ENCODE results near the gene NCBP1.

Gene NCBP1

DNA sequence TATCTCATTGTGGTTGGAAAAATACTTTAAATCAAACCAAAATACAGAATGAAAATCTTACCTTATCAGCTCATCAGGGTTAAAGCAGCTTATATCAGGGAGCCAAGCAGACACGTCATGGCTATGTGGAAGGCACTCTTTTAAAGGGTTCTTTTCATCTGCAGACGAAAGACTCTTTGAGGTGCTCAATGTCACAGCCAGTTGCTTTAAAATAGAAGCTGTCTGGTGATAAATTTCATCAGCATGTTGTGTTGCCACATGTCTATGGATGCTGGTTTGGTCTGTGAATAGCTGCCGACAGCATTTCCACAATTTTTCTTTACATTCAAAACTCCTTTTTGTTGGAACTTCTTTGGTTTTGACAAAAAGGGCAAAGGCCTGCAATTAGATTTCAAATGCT, 8.0 kb upstream of the NCBP1 start:
- DNase-seq, result no peak

DNA sequence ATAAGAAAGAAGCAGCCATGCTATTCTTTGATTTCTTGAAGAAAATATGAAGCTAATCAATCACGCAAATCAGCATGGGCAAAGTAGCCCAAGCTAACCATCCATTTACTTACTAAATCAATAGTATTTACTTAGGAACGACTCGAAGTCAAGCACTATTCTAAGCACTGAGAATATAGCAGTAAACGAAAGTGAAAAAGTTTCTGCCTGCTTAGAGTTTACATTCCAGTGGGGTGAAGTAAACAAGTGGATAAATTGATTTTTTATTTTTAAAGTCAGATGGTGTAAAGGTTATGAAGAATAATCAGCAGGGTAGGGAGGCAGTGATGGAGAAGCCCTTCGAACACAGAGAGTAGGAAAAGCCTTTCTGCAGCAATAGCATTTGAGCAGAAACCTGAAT, 6.0 kb upstream of the NCBP1 start:
- no peak for DNase-seq

DNA sequence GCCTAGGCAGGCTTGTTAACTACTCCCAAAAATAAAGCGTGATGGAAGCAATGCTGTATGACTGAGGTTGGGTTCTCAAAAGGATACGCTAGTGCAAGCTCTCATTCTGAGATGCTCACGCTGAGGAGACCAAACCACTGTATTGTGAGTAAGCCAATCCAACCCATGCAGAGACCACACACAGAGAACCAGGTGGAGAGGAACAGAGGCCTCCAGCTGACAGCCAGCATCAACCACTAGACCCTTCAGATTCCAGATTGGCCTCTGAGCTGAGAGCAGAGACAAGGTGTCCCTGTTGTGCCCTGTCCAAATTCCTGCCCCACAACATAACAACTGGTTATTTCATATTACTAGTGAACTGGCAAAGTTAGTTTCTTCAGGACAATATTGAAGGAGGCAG, 5.0 kb upstream of the NCBP1 start:
- no peak for DNase-seq

DNA sequence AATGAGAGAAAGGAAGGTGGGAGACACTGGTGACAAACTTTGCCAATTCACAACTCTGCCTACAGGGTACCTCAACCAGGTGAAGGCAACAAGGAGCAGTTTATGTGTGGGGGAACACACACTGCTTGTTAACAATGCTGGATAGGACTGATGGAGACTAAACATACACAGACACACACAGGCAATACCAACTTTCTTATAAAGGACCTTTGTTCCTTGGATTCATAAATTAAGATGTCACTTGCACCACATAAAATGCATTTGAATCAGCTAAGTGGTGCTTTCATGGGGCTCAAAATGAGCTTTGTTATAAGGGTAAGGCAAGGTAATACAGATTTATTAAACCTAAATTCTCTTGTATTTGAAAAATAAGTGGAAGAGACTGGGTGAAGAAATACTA, 4.5 kb upstream of the NCBP1 start:
- no peak for DNase-seq

DNA sequence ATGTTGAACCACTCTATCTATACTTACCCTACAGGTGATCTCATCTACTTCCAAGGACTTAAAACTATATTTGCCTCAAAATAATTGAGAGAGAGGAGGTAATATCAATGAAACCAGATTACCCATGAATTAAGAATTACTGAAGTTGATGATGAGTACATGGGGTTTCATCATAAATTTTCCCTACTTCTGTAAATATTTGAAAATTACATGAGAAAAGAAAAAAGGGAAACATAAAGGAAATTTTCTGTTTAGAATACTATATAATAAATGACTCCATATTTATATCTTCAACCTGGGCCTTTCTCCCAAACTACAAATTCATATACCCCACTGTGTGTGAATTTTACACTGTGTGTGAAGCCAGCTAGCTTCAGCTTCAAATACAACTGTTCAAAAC, 3.0 kb upstream of the NCBP1 start:
- no peak for DNase-seq

DNA sequence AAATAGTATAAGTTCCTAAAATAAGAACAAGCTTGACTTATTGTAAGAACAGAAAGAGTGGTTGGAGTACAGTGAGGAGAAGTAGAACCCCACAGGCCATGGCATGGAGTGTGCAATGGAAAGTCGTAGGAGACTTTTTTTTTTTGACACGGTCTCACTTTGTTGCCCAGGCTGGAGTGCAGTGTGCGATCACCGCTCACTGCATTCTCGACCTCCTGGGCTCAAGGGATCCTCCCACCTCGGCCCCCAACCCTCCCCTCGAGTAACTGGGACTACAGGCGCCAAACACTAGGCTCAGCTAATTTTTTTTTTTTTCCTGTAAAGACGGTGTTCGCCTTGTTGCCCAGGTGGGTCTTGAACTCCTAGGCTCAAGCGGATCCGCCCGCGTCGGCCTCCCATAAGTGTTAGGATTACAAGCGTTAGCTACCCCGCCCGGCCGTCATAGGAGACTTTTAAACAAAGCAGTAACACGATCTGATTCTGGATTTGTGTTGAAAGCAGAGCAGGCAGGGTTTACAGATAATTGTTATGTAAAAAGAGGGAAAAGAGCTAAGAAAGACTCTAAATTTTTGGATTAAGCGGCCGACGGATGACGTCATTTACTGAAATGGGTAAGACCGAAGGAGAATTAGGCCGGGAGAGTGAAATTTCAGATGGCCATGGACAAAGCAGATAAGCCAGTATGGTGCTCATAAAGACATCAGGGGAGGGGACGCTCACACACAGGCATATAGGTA, 1.2 kb upstream of the NCBP1 start:
- DNase-seq, result no peak

DNA sequence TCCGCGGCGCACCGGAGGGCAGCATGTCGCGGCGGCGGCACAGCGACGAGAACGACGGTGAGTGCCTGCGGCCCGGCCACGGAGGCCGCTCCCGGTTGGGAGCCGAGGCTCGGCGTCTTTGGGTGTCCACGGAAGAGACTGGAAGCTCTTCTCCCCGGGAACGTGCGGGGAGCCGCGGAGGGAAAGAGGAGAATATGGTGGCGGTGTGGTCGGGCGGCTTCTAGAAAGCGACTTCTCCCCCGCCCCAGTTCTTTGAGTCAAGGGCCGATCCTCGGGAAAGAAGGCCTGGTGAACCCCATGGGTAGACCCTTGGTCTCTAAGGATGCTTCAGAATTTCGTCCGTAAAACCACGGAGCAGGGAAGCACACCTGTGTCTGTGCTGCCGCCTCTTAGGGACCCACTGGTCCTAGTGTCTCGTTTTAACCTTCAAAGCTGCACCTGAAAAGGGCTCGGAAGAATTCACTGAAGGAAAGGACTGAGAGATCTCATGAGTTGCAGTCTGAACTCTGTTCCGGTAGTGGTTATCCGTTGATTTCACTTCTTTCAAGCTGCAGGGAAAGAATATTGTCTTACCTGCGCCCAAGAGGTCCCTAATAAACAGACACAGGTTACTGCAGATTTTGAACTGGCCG, 354 bp downstream of the NCBP1 start:
- DNase-seq, result no peak

DNA sequence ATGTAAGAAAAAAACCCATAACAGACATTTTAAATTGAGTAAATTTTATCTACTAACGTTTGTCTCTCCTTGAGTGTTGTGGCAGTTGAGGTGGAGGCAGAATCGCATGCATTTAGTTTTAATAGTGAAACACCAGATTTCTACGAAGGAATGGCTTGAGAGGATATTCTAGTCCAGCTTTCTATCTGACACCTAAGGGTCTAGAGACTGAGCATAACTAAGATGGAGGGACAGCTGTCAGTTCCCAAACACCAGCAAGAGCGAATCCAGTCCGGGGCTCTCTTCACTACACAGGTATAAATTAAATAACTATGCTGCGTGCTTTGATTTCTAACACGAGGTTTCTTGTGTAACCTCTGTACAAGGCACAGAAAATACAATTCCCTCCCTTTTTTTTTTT, 1.4 kb downstream of the NCBP1 start:
- DNase-seq, result no peak

DNA sequence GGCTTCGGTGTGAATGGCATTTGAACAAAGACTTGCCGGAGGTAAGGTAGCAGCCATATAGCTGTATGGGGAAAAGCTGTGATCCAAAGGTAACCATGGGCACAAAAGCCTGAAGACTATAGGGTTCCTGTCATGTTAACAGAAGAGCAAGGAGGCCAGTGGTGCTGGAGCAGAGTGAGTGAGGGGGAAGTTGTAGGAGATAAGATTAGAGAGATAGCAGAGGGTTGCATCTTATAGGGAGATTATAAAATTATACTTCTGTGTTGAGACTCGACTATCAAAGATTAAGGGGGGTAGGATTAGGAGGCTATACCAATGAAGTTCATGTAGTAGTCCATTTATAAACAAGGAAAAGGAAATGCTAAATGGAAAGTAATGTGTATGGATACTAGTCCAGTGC, 3.3 kb downstream of the NCBP1 start:
- DNase-seq, result no peak

DNA sequence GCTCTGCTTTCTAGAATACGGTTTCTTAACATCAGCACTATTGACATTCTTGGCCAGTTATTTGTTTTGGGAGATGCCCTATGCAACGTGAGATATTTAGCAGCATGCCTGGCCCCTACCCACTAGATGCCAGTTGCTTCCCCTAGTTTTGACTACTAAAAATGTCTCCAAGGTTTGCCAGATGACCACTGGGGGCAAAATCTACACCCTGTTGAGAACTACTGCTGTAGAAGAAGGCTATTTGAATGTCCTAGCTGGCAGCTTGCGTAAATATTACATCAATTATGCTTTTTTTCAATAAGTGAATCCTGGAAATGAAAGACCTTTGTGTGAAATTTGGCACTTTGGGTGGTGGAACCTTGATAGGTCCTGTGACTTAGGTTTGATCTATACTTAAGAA, 5.0 kb downstream of the NCBP1 start:
- no peak for DNase-seq

DNA sequence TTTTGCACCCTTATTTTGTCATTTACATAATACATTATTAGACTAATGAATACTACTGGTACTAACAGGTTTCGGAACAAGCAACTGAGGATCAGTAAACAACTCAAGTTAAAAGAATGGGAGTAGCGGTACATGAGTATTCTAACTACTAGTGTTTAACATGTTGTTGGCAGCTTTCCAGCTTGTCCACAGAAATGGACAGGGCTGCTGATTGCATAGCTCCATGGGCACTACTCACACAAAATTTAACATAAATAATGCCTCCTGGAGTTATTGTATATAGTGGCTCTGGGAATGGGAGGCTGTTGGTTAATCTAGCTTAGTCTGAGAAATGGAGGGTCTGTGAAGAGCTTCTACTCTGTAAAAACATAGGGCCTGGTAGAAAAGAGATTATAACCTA, 6.7 kb downstream of the NCBP1 start:
- no peak for DNase-seq

DNA sequence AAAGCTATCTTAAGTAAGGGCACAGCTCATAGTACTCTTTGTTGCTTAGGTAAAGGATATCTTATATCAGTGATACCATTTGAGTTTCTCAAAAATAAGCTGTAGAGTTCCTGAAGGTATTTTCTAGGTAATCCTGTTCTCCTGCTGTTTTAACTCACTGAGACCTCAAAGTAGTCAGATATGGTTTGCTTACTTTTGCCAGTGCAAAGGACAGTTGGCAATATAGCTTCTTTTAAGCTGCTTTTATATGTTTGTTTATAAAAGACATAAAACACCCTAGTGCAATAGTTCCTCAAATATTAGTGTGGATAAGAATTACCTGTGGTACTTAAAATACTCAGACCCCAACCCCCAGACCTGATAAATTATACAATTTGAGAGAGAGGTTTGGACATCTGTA, 12.1 kb downstream of the NCBP1 start:
- DNase-seq, result no peak

DNA sequence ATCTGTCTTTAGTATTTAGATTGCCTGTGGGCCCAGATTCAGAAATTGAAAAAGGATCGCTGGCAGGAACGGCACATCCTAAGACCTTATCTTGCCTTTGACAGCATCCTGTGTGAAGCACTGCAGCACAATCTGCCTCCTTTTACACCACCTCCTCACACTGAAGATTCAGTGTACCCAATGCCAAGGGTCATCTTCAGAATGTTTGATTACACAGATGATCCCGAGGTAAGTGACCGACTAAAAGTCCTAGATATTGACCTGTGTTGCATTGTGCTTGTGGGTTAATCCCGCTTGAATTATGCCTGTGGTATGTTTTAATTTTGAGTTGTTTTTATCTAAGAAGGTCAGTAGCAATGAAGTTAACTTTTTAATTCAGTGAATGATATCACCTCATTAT, 14.4 kb downstream of the NCBP1 start:
- DNase-seq, result no peak

DNA sequence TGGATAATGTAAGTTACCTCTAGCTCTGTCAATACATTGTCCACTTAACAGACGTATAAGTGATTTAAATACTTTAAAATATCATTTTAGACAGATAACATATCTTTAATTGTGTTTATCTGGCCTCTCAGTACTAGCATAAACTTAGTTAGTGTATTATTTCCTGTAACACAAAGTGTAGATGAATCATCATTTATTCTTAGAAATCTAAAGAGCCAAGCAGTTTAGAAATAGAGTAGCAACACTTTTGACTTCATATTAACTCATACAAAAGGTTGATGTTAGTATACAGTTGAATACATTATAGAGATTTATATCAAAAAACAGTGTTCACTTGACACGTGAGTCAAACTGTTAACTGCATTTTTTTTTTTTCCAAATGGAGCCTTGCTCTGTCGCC, 18.0 kb downstream of the NCBP1 start:
- no peak for DNase-seq

DNA sequence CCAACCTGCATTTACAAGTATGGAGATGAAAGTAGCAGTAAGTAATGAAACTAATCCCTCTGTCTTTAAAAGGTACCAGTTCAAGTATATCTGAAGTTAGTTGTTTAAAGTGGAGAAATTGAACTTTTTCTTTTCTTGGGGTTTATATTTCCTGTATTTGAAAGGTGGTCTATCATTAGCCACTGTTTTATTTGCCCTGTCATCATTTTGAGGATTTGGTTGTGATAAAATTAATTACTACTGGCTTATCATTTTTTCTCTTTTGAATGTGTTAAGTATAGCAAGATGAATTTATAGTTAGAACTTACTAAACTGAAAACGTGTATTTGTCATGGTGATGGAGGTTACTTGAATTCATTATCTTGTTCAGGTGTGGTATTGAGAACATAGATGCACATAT, 25.1 kb downstream of the NCBP1 start:
- DNase-seq, result no peak

DNA sequence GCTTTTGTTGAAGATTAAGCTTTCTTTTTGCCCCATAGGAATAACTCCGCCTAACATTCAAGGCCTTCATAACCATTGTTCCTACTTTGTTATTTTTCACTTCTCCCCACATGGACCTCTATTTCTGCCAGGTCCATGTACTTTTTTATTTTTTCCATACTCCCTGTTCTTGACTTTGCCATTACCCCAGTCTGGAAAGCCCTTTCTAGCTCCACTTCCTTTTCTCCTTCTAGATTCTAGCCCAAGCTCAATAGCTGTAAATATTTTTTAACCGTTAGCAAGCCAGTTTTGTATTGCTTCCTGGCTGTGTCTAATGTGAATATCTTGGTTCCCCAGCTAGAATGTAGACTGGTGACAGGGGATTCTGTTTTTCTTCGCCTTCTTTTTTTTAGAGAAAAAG, 26.1 kb downstream of the NCBP1 start:
- DNase-seq, result no peak

DNA sequence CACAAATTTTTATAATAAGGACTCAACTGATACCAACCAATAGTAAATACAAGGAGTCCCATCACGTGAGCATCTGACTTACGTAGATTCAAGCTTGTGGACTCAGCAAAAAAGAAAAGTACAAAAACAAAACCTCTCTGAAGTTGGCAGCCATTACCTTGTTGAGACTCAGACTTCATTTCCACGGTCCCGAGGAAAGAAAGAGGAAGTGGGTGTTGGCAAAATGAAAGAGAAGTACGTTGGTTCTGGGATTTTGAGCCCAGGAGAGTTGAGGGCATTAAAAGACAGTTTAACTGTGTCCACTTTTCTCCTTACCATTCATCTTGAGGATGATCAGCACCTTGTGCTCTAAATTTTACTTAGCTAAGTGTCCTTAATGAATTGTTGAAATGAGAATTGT, 26.7 kb downstream of the NCBP1 start:
- no peak for DNase-seq

DNA sequence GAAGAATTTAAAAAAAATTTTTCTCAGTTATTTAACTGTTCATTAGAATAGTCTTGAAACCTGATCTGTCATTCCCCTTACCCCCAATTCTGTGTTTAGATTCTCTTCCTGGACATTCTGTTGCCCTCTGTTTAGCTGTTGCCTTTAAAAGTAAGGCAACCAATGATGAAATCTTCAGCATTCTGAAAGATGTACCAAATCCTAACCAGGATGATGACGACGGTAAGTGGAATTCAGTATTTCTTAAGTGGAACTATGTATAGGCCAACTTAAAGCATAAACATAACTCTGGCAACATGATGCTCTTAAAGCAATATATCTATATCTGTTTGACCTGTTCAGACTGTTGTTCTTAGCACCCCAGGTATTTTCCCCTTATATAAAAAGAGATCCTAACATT, 27.2 kb downstream of the NCBP1 start:
- no peak for DNase-seq

DNA sequence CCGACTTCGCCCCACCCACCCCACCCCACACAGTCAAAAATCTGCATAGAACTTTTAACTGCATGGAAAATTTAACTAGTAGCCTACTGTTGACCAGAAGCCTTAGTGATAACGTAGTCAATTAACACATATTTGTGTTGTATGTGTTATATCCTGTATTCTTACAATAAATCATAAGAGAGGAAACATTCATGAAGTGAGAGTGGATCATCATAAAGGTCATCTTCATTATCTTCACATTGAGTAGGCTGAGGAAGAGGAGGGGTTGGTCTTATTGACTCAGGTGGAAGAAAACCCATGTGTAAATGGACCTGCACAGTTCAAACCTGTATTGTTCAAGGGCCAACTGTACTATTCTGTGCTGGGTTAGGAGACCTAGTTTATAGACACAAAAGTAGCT, 32.1 kb downstream of the NCBP1 start:
- no peak for DNase-seq

DNA sequence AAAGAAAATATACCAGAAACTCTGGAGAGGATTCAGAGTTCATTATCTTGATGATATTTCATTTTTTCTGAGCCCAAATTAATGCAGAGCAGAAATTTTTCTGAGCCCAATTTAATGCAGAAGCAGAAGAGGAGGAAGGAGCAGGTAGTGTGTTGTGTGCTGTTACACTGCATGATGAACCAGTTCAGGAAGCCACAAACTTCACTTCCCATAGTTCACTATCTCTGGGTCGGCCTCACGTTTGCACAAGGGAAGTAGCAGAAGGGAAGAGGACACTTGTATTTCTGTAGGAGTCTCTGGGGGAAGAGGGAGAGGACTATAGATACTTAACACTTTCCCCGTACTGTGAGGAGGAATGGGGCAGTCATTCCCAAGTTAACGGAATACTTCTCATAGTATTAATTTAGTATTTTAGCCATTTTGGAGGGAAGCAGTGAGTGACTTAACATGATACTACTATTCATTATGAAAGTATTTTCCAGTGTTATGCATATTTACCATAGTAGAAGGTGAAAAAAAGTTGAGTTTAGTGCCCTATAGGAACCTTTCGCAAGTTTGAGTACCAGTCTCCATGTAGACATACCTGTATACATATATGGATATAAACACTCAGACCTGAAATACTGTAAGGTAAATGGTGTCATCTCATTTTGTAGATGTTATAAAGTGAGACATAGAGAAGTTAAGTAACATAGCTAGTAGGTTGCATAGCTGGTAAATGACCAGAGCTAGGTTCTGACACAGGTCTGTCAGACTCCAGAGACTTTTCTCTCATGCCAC, 33.5 kb downstream of the NCBP1 start:
- no peak for DNase-seq

DNA sequence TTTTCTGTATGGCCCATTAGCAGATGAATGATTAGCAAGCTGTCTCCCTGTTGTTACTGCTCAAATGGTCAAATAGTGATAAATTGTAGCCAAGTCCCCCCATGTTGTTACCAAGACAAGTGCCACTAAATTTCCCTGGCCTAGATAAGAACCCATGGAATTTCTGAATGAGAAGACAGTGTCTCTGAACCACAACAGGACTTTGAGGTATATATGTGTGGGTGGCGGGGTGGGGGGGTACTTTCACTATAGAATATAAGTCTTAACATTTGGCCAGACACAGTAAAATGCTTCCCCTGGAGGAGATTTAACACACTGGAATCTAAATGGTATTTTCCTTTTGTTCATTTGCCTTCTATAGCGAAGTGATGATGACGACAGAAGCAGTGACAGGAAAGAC, 34.9 kb downstream of the NCBP1 start:
- no peak for DNase-seq

DNA sequence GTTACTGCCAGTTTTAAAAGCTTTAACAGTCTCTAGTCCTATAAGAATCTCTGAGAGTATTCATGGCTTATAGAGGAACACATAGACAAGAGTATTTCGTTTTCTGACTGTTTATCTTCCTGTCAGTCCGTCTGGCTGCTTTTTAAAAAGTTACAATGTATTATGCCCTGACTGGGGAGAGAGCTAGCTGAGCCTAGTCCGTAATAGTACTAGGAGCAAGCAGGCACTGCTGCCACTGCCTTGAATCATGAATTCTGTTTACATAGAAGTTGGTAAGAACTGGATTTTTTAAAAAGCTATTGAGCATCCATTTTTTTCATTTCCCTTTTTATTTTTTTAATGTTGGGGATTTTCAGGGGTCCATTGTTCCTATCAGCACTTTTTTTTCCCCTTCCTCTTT, 37.0 kb downstream of the NCBP1 start:
- DNase-seq, result no peak

DNA sequence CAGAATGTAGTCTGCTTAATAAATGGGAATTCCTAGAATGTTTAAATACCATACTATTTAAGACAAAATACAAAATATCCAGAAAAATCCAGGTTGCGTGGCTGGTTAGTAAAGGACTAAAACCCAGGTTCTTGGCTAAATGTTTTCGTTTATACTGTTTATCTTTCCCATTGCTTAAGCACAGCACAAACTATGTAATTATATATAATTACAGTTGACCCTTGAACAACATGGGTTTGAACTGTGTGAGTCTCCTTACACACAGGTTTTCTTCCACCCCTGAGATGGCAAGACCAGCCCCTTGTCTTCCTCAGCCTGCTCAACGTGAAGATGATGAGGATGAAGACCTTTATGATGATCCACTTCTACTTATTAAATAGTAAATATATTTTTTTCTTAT, 38.8 kb downstream of the NCBP1 start:
- no peak for DNase-seq

DNA sequence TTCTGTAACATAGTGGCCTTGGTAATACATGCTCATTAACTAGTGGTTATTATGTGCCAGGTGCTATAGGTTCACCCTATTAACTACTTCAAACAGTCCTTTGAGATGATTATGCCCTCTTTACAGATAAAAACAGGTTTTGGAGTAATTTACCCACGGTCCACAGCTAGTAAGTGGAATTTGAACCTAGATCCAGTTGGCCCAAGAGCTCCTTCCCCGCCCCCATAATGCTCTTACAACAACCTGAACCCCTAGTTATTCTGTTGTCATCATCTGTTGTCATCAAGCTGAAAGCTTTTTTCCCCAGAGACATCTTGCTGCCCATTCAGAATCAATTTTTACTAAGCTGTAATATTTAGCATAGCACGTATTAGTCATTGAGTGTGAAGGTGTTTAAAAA, 40.3 kb downstream of the NCBP1 start:
- DNase-seq, result no peak

Measured in activated effector memory CD4-positive, alpha-beta T cell treated with Interleukin-2 at 50 U/mL for 16 hours (primary cell).